A673 (cell line): ENCODE data around the gene LYL1. TPM values are rescaled to one million over a fixed set of nuclear protein-coding genes. Genes with fewer than 3 reads are reported as not detected.
A peak's percentile ranks its signal among the peaks of the same experiment; 100 is the strongest.

Source experiments
- BruUV-seq: library from RNA; stranded (reverse); fragments of 400-500 nt; replicated peaks from 2 replicates; lab custom pipeline; 2021; lab: Mats Ljungman, UMichigan
- CTCF ChIA-PET: fragments of 300-600 bp; sonication (Branson Sonifier 250); formaldehyde crosslinking; loops from one replicate; lab custom pipeline; 2022; ENCODE audit warnings: antibody characterized with exemption; lab: Charles Lee
- POLR2A ChIA-PET: fragments of 300-600 bp; sonication (Branson Sonifier 250); formaldehyde crosslinking; loops from one replicate; lab custom pipeline; 2022; ENCODE audit warnings: antibody characterized with exemption; ENCODE audit not compliant: low non-redundant PET; lab: Charles Lee
- DNase-seq: peaks from one replicate; pipeline ENCODE4 v3.0.0-alpha.2; 2015; ENCODE audit warnings: low spot score
- H3K27ac ChIP-seq: fragments of 200-600 bp; sonication (generic); 2 replicates; pipeline ENCODE4 v1.5.1; 2016; ENCODE audit warnings: mixed run types, low read depth, mild to moderate bottlenecking, mixed read lengths, antibody characterized with exemption, low read length; ENCODE audit not compliant: poor library complexity, severe bottlenecking
- H3K27me3 ChIP-seq: fragments of 200-600 bp; sonication (generic); replicated peaks from 2 replicates; pipeline ENCODE4 v1.6.1; 2017; ENCODE audit warnings: mixed run types, low read depth, mild to moderate bottlenecking, mixed read lengths, antibody characterized with exemption, low read length; ENCODE audit not compliant: insufficient read depth, poor library complexity
- H3K36me3 ChIP-seq: fragments of 200-600 bp; sonication (generic); 2 replicates; pipeline ENCODE4 v1.6.1; 2016; ENCODE audit warnings: mixed run types, mild to moderate bottlenecking, mixed read lengths, antibody characterized with exemption, low read length; ENCODE audit not compliant: insufficient read depth, poor library complexity, severe bottlenecking
- H3K4me1 ChIP-seq: fragments of 200-600 bp; sonication (generic); 2 replicates; pipeline ENCODE4 v1.6.1; 2017; ENCODE audit warnings: mixed run types, mild to moderate bottlenecking, mixed read lengths, antibody characterized with exemption, low read length; ENCODE audit not compliant: insufficient read depth, poor library complexity, severe bottlenecking
- H3K4me3 ChIP-seq: fragments of 200-600 bp; sonication (generic); 2 replicates; pipeline ENCODE4 v1.5.1; 2016; ENCODE audit warnings: low read depth, mixed run types, mild to moderate bottlenecking, mixed read lengths, low read length; ENCODE audit not compliant: poor library complexity, severe bottlenecking
- H3K9me3 ChIP-seq: fragments of 200-600 bp; sonication (generic); 2 replicates; pipeline ENCODE4 v1.6.1; 2016; ENCODE audit warnings: mixed run types, low read depth, mild to moderate bottlenecking, mixed read lengths, antibody characterized with exemption, low read length; ENCODE audit not compliant: poor library complexity, severe bottlenecking
- CTCF ChIP-seq: fragments of 300-800, 200-600 bp; sonication (generic); conservative IDR thresholded peaks from 2 replicates; pipeline ENCODE4 v1.5.1; 2017; ENCODE audit warnings: low read depth, mild to moderate bottlenecking, antibody characterized with exemption, low read length, moderate library complexity, mixed read lengths
- EZH2 ChIP-seq: fragments of 200-600 bp; sonication (generic); IDR thresholded peaks from 2 replicates; pipeline ENCODE4 v1.6.1; 2017; ENCODE audit warnings: borderline replicate concordance, low read depth, mild to moderate bottlenecking, mixed read lengths, antibody characterized with exemption, low read length; ENCODE audit not compliant: poor library complexity, severe bottlenecking
- intact Hi-C: fragments of 100-400 bp; cut with micrococcal nuclease; formaldehyde crosslinking; loops from one replicate; pipeline ENCODE4 v1.10.0; 2022; ENCODE audit not compliant: unreplicated experiment
- total RNA-seq: library from RNA; stranded (reverse); gene quantifications from 2 replicates; pipeline ENCODE4 v1.2.3, GENCODE V29; 2021

The LYL1 gene
- total RNA-seq, 1 experiment from 2014 or later: not detected

DNA sequence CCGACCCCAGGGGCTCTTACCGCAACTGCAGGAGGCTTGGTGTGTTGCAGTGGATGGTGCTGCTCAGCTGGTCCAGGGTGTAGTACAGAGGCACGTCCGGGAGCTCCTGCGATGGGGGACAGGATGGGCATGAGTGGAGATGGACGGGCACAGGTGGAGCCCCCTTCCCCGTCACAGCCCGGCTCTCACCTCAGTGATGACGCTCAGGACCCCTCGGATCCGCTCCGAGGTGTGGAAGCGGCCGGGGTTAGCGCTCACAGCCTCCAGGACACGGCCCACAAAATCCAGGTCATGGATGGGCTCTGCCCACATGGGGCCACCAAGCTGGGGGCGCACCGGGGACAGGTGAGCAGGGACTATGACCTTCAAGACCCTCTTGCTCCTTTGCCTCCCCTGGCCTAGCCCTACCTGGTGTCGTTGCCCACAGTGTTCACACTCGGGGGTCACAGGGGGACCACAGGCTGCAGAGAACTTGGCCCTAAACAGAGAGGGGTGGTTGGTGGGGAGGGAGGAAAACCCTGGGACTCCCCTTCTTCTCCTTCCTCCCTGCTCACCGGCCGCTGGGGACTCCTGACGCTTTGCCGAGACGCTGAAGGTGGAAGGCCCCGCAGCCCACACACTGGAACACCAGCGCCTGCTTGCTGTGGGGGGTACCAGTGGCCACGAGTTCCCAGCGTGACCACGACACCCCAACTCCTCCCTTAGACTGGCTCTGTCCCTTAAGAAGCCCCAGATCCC is 6.9 kb upstream of the LYL1 start:
- no peak for DNase-seq
- Histone ChIP-seq H3K9me3 (no peaks in the 10 kb centered on the region), H3K4me1 (no peaks in the 10 kb centered on the region), H3K4me3 (no peak overlapping the region), H3K27ac (no peak overlapping the region), H3K36me3 (peaks cover 29% of the 10 kb centered on the region), H3K27me3 (no peaks in the 10 kb centered on the region)
- TF ChIP-seq CTCF: no peak
- TF ChIP-seq EZH2: no peak
- no TSS peak for BruUV-seq
- CTCF ChIA-PET: interaction anchor here (0.6 to 0.9 kb wide), 2 partner anchors 132 to 220 kb away, joined by 4 to 13 read pairs; no protein-coding TSS in a partner anchor
- intact Hi-C loops: no loop called here
- POLR2A ChIA-PET: no interaction called here

- peaks cover 19% of the 10 kb centered on the region for H3K36me3 ChIP-seq
- H3K27ac ChIP-seq: no peak overlapping the region
- H3K27me3 ChIP-seq: no peaks in the 10 kb centered on the region
- BruUV-seq: TSS peak; percentile 44
- no peaks in the 10 kb centered on the region for H3K9me3 ChIP-seq
- H3K4me3 ChIP-seq: no peak overlapping the region
- no peak for DNase-seq
- H3K4me1 ChIP-seq: no peaks in the 10 kb centered on the region
- intact Hi-C loops: no loop called here
- CTCF ChIA-PET: interaction anchor here (0.6 to 1.7 kb wide), 5 partner anchors 11 to 149 kb away, joined by 3 to 5 read pairs (median 4); no protein-coding TSS in a partner anchor
- POLR2A ChIA-PET: no interaction called here
- TF ChIP-seq CTCF (peak; percentile 18; the same call in 1 of the 2 replicates), EZH2 (no peak)
Measured at GRCh38 chr19:13104848-13105711, 2.4 kb upstream of the LYL1 start.

- no peaks in the 10 kb centered on the region for H3K27me3 ChIP-seq
- no peak overlapping the region for H3K4me3 ChIP-seq
- intact Hi-C loops: no loop called here
- no TSS peak for BruUV-seq
- CTCF ChIA-PET: interaction anchor here (0.6 to 1.7 kb wide), 5 partner anchors 10 to 148 kb away, joined by 3 to 5 read pairs (median 4); no protein-coding TSS in a partner anchor
- POLR2A ChIA-PET: no interaction called here
- H3K27ac ChIP-seq: no peak overlapping the region
- no peak for TF ChIP-seq EZH2
- peak; percentile 81 for TF ChIP-seq CTCF
- H3K36me3 ChIP-seq: peaks cover 12% of the 10 kb centered on the region
- H3K9me3 ChIP-seq: no peaks in the 10 kb centered on the region
- H3K4me1 ChIP-seq: no peaks in the 10 kb centered on the region
- DNase-seq: no peak
Measured at GRCh38 chr19:13104360-13104847, 1.7 kb upstream of the LYL1 start.
